Neural progenitor cell (in vitro differentiated cells): ENCODE measurements around the gene ZCCHC14. TPM values are rescaled to one million over a fixed set of nuclear protein-coding genes. Genes with fewer than 3 reads are reported as not detected.

ENCODE experiments used
- DNase-seq: peaks from one replicate; pipeline ENCODE4 v3.0.0-alpha.2; 2016; ENCODE audit warnings: low spot score
- H2AFZ ChIP-seq: fragments of 200-600 bp; sonication (generic); replicated peaks from 2 replicates; pipeline ENCODE4 v1.6.1; 2016; ENCODE audit warnings: antibody characterized with exemption
- H3F3A ChIP-seq: fragments of 200-600 bp; sonication (generic); 2 replicates; pipeline ENCODE4 v1.6.1; 2016; ENCODE audit warnings: antibody characterized with exemption, low read depth
- H3K27ac ChIP-seq: fragments of 200-600 bp; sonication (generic); 2 replicates; pipeline ENCODE4 v1.5.1; 2016; ENCODE audit warnings: mild to moderate bottlenecking
- H3K27me3 ChIP-seq: fragments of 200-600 bp; sonication (generic); 2 replicates; pipeline ENCODE4 v1.6.1; 2016; ENCODE audit warnings: mild to moderate bottlenecking, moderate library complexity
- H3K36me3 ChIP-seq: fragments of 200-600 bp; sonication (generic); 2 replicates; pipeline ENCODE4 v1.5.1; 2016
- H3K4me1 ChIP-seq: fragments of 200-600 bp; sonication (generic); 2 replicates; pipeline ENCODE4 v1.6.1; 2016; ENCODE audit warnings: mixed run types
- H3K4me2 ChIP-seq: fragments of 200-600 bp; sonication (generic); 2 replicates; pipeline ENCODE4 v1.6.1; 2016
- H3K4me3 ChIP-seq: fragments of 200-600 bp; sonication (generic); 2 replicates; pipeline ENCODE4 v1.5.1; 2016
- H3K79me2 ChIP-seq: fragments of 200-600 bp; sonication (generic); 2 replicates; pipeline ENCODE4 v1.6.1; 2016; ENCODE audit warnings: low read depth
- H3K9ac ChIP-seq: fragments of 200-600 bp; sonication (generic); 2 replicates; pipeline ENCODE4 v1.6.1; 2016
- H3K9me3 ChIP-seq: fragments of 200-600 bp; sonication (generic); 2 replicates; pipeline ENCODE4 v1.5.1; 2016; ENCODE audit warnings: low read depth
- H4K20me1 ChIP-seq: fragments of 200-600 bp; sonication (generic); 2 replicates; pipeline ENCODE4 v1.6.1; 2016; ENCODE audit warnings: low read depth
- H3K27ac Mint-ChIP-seq: 3 replicates; pipeline ENCODE4 v1.8.0; 2021; ENCODE audit warnings: mixed read lengths
- H3K27me3 Mint-ChIP-seq: 2 replicates; pipeline ENCODE4 v1.8.0; 2022; ENCODE audit warnings: low read depth, mild to moderate bottlenecking, inconsistent platforms, moderate library complexity, mixed read lengths; ENCODE audit not compliant: insufficient read depth
- H3K36me3 Mint-ChIP-seq: 3 replicates; pipeline ENCODE4 v1.8.0; 2021; ENCODE audit warnings: mixed read lengths
- H3K4me1 Mint-ChIP-seq: 3 replicates; pipeline ENCODE4 v1.8.0; 2021; ENCODE audit warnings: mixed read lengths
- H3K4me3 Mint-ChIP-seq: 3 replicates; pipeline ENCODE4 v1.8.0; 2021; ENCODE audit warnings: mild to moderate bottlenecking, moderate library complexity, mixed read lengths
- H3K9me3 Mint-ChIP-seq: 3 replicates; pipeline ENCODE4 v1.8.0; 2020; ENCODE audit warnings: mixed read lengths
- EZH2 ChIP-seq: fragments of 200-600 bp; sonication (generic); IDR thresholded peaks from 2 replicates; pipeline ENCODE4 v1.6.1; 2017; ENCODE audit warnings: antibody characterized with exemption, mild to moderate bottlenecking, moderate library complexity
- EZH2phosphoT487 ChIP-seq: fragments of 200-600 bp; sonication (generic); IDR thresholded peaks from 2 replicates; pipeline ENCODE4 v1.6.1; 2017; ENCODE audit warnings: antibody characterized with exemption
- total RNA-seq: library from RNA; depleted of rRNA; stranded (reverse); fragments of >200 nt; gene quantifications from 2 replicates; pipeline ENCODE4 v1.2.3, GENCODE V29; 2015; ENCODE audit warnings: low replicate concordance
- TF ChIP-seq, protein P1 (sequence below): fragments of 200-600 bp; sonication (generic); IDR thresholded peaks from 2 replicates; pipeline ENCODE4 v1.5.1; 2017; ENCODE audit warnings: antibody characterized with exemption, mild to moderate bottlenecking

The ZCCHC14 gene
- total RNA-seq, 1 donor from 2014 or later, result 10.3 TPM

DNA sequence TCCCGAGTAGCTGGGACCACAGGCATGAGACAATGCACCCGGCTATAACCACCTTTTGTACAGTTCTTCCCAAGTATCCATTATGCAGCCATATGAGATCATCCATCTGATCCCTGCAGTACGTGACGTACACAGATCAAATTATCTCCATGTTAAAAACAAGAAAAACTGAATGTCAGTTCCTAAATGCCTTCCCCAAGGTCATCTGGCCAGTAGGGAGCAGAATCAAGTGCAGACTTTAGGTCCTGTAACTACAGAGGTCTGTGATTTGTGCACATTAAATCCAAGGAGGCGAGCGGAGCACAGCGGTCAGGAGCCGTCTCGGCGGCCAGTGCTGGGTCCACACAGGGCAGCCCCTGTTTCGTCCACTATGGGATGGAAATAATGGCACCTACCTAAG is 23.7 kb downstream of the ZCCHC14 start:
- no peak overlapping the region for H3K4me2 ChIP-seq
- TF ChIP-seq EZH2phosphoT487, result no peak
- H3K9me3 ChIP-seq, result no peaks in the 10 kb centered on the region
- no peak overlapping the region for H2AFZ ChIP-seq
- Mint-ChIP-seq H3K27ac (no peak overlapping the region), H3K36me3 (no peaks in the 10 kb centered on the region), H3K4me3 (no peak overlapping the region), H3K4me1 (peaks cover 59% of the 10 kb centered on the region), H3K9me3 (no peaks in the 10 kb centered on the region), H3K27me3 (peaks cover 5% of the 10 kb centered on the region)
- H3K4me3 ChIP-seq, result no peak overlapping the region
- peaks cover 12% of the 10 kb centered on the region for H3F3A ChIP-seq
- no peak overlapping the region for H3K9ac ChIP-seq
- no peaks in the 10 kb centered on the region for H3K36me3 ChIP-seq
- H3K27ac ChIP-seq, result no peak overlapping the region
- peaks cover 91% of the 10 kb centered on the region for H3K79me2 ChIP-seq
- peaks cover 91% of the 10 kb centered on the region for H4K20me1 ChIP-seq
- DNase-seq, result no peak
- H3K4me1 ChIP-seq, result peaks cover 41% of the 10 kb centered on the region
- no peaks in the 10 kb centered on the region for H3K27me3 ChIP-seq

DNA sequence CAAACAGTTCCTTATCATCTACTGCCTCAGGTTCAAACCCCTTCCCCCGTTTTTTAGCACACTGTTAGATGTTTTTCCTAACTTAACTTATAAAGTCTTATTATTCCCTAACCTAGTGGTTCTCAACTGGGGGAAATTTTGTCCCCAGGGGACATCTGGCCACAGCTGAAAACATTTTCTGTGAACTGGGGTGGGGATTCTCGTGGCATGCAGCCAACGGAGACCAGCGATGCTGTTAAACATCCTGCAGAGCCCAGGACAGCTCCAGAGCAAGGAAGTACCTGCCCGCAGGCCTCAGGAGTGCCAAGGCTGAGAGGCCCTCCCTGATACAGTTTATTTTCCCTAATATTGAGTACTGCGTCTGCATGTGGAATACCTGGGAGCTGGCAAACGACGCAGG is 24.3 kb downstream of the ZCCHC14 start:
- Histone ChIP-seq H3K9ac (no peak overlapping the region), H3K27ac (no peak overlapping the region), H3K79me2 (peaks cover 91% of the 10 kb centered on the region), H3K36me3 (no peaks in the 10 kb centered on the region), H3K4me2 (no peak overlapping the region), H3F3A (peaks cover 12% of the 10 kb centered on the region), H2AFZ (no peak overlapping the region), H3K9me3 (no peaks in the 10 kb centered on the region), H4K20me1 (peaks cover 88% of the 10 kb centered on the region), H3K4me1 (peaks cover 41% of the 10 kb centered on the region), H3K4me3 (no peak overlapping the region), H3K27me3 (no peaks in the 10 kb centered on the region)
- Mint-ChIP-seq H3K4me3 (no peak overlapping the region), H3K27ac (no peak overlapping the region), H3K27me3 (peaks cover 5% of the 10 kb centered on the region), H3K9me3 (no peaks in the 10 kb centered on the region), H3K4me1 (peaks cover 64% of the 10 kb centered on the region), H3K36me3 (no peaks in the 10 kb centered on the region)
- TF ChIP-seq EZH2phosphoT487, result no peak
- TF ChIP-seq EZH2, result no peak
- TF ChIP-seq, protein P1, sequence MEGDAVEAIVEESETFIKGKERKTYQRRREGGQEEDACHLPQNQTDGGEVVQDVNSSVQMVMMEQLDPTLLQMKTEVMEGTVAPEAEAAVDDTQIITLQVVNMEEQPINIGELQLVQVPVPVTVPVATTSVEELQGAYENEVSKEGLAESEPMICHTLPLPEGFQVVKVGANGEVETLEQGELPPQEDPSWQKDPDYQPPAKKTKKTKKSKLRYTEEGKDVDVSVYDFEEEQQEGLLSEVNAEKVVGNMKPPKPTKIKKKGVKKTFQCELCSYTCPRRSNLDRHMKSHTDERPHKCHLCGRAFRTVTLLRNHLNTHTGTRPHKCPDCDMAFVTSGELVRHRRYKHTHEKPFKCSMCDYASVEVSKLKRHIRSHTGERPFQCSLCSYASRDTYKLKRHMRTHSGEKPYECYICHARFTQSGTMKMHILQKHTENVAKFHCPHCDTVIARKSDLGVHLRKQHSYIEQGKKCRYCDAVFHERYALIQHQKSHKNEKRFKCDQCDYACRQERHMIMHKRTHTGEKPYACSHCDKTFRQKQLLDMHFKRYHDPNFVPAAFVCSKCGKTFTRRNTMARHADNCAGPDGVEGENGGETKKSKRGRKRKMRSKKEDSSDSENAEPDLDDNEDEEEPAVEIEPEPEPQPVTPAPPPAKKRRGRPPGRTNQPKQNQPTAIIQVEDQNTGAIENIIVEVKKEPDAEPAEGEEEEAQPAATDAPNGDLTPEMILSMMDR, result no peak
- no peak for DNase-seq

DNA sequence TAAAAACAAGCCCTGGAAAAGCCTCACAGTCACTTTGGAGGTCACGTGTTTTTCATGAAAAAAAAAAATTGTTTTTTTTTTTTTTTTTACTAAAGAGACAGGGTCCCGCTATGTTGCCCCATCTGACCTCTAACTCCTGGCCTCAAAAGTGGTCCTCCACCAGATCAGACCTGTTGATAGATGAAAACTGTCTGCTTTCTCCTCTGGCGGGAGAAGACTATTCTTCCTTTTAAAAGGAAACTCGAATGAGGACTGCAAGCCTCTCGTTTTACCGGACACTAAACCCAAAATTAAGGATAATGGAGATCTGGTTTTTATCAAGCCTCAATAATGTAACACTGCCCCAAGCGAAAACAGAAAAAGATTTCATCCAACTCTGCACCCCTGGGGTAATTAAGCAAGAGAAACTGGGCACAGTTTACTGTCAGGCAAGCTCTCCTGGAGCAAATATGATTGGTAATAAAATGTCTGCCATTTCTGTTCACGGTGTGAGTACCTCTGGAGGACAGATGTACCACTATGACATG is 25.8 kb downstream of the ZCCHC14 start:
- Histone ChIP-seq H2AFZ (no peak overlapping the region), H3F3A (peaks cover 14% of the 10 kb centered on the region), H3K4me1 (peaks cover 40% of the 10 kb centered on the region), H3K36me3 (no peaks in the 10 kb centered on the region), H3K27ac (no peak overlapping the region), H4K20me1 (peaks cover 88% of the 10 kb centered on the region), H3K27me3 (no peaks in the 10 kb centered on the region), H3K4me3 (no peak overlapping the region), H3K79me2 (peaks cover 76% of the 10 kb centered on the region), H3K9ac (no peak overlapping the region), H3K9me3 (no peaks in the 10 kb centered on the region), H3K4me2 (peak overlapping the region; percentile 63)
- H3K36me3 Mint-ChIP-seq, result no peaks in the 10 kb centered on the region
- TF ChIP-seq EZH2phosphoT487 (no peak), EZH2 (no peak)
- TF ChIP-seq, protein P1, result no peak
- peak overlapping the region; percentile 72 for H3K4me3 Mint-ChIP-seq
- H3K4me1 Mint-ChIP-seq, result peaks cover 61% of the 10 kb centered on the region
- no peak for DNase-seq
- no peaks in the 10 kb centered on the region for H3K9me3 Mint-ChIP-seq
- H3K27me3 Mint-ChIP-seq, result peaks cover 5% of the 10 kb centered on the region
- H3K27ac Mint-ChIP-seq, result peak overlapping the region; percentile 93

DNA sequence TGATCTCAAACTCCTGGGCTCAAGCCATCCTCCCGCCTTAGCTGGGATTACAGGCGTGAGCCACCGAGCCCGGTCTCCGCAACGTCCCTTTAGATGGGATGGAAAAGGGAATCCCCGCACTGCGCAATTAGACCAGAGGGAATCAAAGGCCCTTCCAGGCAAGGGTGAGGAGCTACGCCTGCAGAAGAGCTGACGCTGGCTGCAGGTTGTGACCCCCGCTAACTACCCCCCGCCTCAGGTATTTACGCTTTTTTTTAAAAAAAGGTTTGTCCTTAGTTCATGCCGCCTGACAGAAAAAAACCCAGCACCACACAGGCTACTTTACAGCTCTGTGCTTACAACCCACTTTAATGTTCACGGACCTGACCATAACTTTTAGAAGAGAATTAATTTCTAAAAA is 26.9 kb downstream of the ZCCHC14 start:
- H3K27me3 Mint-ChIP-seq, result peaks cover 5% of the 10 kb centered on the region
- no peaks in the 10 kb centered on the region for H3K36me3 Mint-ChIP-seq
- H3K9me3 Mint-ChIP-seq, result no peaks in the 10 kb centered on the region
- Histone ChIP-seq H3K79me2 (peaks cover 73% of the 10 kb centered on the region), H2AFZ (no peak overlapping the region), H3K27ac (peak overlapping the region; percentile 59), H3F3A (peaks cover 20% of the 10 kb centered on the region), H3K4me3 (peak overlapping the region; percentile 7), H3K27me3 (no peaks in the 10 kb centered on the region), H3K4me1 (peaks cover 30% of the 10 kb centered on the region), H4K20me1 (peaks cover 88% of the 10 kb centered on the region), H3K9me3 (no peaks in the 10 kb centered on the region), H3K36me3 (no peaks in the 10 kb centered on the region), H3K4me2 (peak overlapping the region; percentile 63), H3K9ac (peak overlapping the region; percentile 10)
- H3K4me3 Mint-ChIP-seq, result peak overlapping the region; percentile 72
- TF ChIP-seq EZH2phosphoT487 (no peak), EZH2 (no peak)
- TF ChIP-seq, protein P1, result no peak
- H3K4me1 Mint-ChIP-seq, result peaks cover 55% of the 10 kb centered on the region
- DNase-seq, result peak; percentile 42
- peak overlapping the region; percentile 93 for H3K27ac Mint-ChIP-seq
